BLaER1 treated with 17β-estradiol and CSF1 and Interleukin-3, amounts not matched to agents 10 nM and 100 nM (cell line): ENCODE data around the gene ZDHHC11.
"Not testable (repeated sequence)": the region's sequence is repeated elsewhere in the genome, so short reads cannot be mapped to it uniquely, and the experiment has no call there.

Experiments
- H3K27ac ChIP-seq, 11 experiments: shearing (Covaris generic); formaldehyde crosslinking; 2 replicates each; pipeline ENCODE4 v1.8.1; 2022
- H3K27me3 ChIP-seq, 11 experiments: shearing (Covaris generic); formaldehyde crosslinking; 2 replicates each; pipeline ENCODE4 v1.8.1; 2022
- H3K36me3 ChIP-seq, 11 experiments: shearing (Covaris generic); formaldehyde crosslinking; 2 replicates each; pipeline ENCODE4 v1.8.1; 2022
- H3K4me1 ChIP-seq, 10 experiments: shearing (Covaris generic); formaldehyde crosslinking; 2 replicates each; pipeline ENCODE4 v1.8.1; 2022
- H3K4me2 ChIP-seq, 11 experiments: shearing (Covaris generic); formaldehyde crosslinking; 2 replicates each; pipeline ENCODE4 v1.8.1; 2022
- H3K4me3 ChIP-seq, 10 experiments: shearing (Covaris generic); formaldehyde crosslinking; 2 replicates each; pipeline ENCODE4 v1.8.1; 2022
- H3K9ac ChIP-seq, 11 experiments: shearing (Covaris generic); formaldehyde crosslinking; 2 replicates each; pipeline ENCODE4 v1.8.1; 2022
- H3K9me3 ChIP-seq, 11 experiments: shearing (Covaris generic); formaldehyde crosslinking; replicated peaks in 1 of 11; 2 replicates each; pipeline ENCODE4 v1.8.1; 2022
- H4K20me1 ChIP-seq, 11 experiments: shearing (Covaris generic); formaldehyde crosslinking; 2 replicates each; pipeline ENCODE4 v1.8.1; 2022

ZDHHC11 gene

DNA sequence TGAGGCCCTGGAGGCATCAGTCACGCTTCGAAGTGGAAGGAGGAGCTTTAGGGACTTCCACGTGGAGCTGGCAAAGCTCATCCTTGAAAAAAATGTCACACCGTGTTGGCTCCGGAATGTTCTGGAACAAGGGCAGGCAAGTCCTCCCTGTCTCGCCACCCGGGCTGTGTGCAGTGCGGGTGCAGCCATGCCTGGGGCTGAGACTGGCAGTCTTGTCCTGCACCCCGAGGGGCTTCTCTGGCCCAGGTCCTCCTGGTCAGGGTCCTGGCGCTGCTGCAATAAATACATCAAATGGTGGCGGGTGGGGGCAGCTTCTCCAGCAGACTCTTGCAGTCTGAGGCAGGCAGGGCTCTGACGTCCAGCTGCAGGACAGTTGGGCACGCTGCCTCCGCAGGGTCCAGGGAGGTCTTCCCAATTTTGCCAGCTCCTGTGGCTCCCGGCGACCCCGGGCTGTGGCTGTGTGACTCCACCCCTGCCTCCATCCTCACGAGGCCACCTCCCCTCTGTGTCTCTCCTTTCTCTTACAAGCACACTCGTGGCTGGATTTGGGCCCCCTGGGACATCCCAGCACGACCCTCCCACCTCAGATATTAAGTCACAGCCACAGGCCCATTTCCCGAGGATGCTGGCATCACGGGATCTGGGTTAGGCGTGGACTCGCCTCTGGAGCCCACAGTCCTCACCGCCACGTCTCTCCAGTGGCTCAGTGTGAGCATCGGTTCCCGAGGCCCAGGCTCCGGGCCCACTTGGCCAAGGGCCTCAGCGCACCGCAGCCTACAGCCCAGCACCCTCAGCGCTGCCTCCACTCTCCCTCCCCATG, 8.2 kb downstream of the ZDHHC11 start:
- H3K9ac ChIP-seq, H3K36me3 ChIP-seq, H3K27me3 ChIP-seq, H3K27ac ChIP-seq, H3K9me3 ChIP-seq, H3K4me3 ChIP-seq, H4K20me1 ChIP-seq: not testable (repeated sequence)
- Histone ChIP-seq H3K4me2 (peak overlapping the region in 1 of 11 experiments; percentile 25; a peak in 1 of 22 replicates), H3K4me1 (peaks cover 5 to 30% (median 21%) of the 10 kb centered on the region in 10 experiments; a peak in 19 of 20 replicates)

DNA sequence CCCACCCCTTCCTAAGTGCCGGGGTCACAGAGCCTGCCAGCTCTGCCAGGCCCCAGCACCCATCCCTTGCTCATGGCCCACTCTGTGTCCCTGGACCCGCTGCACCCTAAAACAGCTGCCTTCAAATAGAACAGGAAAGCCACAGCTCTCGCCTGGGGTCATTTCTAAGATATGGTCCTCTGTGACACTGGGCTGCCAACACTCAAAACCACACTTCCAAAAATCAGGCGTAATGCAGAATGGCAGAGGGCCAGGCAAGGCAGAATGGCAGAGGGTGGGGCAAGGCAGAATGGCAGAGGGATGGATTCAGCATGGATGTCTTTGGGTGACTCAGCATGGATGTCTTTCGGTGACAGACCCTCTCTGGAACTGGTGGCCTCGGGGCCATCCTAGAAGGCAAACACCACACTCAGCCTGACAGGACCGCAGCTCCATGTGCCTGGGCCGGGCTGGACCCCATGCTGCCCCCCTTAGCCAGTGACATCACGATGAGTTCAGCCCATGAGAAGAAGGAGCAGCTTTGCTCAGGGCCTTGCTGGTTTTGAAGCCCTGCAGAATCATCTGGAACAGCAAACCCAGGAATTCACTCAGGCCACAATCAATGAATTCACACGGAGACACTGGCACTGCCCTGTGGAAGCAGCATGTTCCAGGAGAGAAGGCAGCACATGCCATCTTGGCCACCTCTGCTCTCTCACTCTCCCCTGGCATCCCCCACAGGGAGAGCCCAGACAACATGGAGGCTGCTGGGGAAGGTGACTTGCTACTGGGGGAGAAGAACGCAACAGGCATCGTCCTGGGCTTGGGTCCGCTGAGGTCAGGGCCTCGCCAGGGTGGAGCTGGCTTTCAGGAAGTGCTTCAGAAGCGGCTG, 9.0 kb downstream of the ZDHHC11 start:
- Histone ChIP-seq H3K9ac (peak overlapping the region in 1 of 11 experiments; percentile 53; a peak in 1 of 22 replicates), H3K4me1 (peaks cover 5 to 38% (median 29%) of the 10 kb centered on the region in 10 experiments; a peak in 19 of 20 replicates), H3K4me2 (peak overlapping the region in 6 of 11 experiments; percentile 4 to 29 (median 18); a peak in 10 of 22 replicates)
- H3K36me3 ChIP-seq, H3K4me3 ChIP-seq, H3K27ac ChIP-seq, H3K27me3 ChIP-seq, H4K20me1 ChIP-seq, H3K9me3 ChIP-seq: not testable (repeated sequence)

DNA sequence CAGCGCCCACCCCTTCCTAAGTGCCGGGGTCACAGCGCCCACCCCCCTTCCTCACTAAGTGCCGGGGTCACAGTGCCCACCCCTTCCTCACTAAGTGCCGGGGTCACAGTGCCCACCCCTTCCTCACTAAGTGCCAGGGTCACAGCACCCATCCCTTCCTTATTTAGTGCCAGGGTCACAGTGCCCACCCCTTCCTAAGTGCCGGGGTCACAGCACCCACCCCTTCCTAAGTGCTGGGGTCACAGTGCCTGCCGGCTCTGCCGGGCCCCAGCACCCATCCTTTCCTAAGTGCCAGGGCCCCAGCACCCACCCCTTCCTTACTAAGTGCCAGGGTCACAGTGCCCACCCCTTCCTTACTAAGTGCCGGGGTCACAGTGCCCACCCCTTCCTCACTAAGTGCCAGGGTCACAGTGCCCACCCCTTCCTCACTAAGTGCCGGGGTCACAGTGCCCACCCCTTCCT, 9.8 kb downstream of the ZDHHC11 start:
- not testable (repeated sequence) for H3K4me3 ChIP-seq, H3K27me3 ChIP-seq, H3K36me3 ChIP-seq, H3K9ac ChIP-seq, H3K27ac ChIP-seq, H4K20me1 ChIP-seq, H3K9me3 ChIP-seq
- Histone ChIP-seq H3K4me1 (peaks cover 5 to 46% (median 34%) of the 10 kb centered on the region in 10 experiments; a peak in 19 of 20 replicates), H3K4me2 (0 out of 22 replicates have a peak overlapping the region, but pooled peaks of 2 of the 11 experiments have one; percentile 17 to 29)

DNA sequence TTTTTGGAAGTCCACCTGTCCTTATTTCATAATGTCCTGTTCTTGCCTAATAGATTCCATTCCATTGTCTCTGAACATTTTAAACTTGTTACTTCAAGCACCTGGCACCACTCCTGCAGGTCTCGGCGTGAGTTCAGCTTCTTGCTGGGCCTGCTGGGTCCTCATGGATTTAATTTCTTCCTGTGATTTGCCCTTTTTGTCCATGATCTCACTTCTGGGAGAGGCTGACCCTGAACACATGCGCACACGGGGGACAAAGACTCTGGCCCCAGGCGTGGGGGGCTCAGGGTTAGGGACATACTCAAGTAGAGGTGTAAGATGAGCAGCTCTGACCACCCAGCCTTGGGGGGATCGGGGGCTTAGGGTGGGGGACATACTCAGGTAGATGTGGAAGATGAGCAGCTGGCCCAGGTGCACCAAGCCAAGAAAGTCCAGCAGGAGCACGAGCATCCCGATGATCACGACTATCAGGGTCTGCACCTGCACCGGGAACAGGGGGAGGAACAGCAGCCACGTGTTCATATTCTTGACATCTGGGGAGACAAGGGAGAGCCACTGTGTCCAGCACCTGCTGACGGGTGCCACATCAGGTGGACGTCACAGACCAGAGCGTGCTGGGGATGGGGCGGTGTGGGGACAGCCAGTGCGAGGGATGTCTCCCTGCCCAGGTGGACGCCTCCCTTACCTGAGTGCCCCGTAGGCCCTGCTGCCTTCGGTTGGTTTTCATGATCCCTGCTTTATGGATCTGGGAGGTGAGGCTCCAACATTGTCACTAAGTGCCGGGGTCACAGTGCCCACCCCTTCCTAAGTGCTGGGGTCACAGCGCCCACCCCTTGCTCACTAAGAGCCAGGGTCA, 10.4 kb downstream of the ZDHHC11 start:
- not testable (repeated sequence) for H3K36me3 ChIP-seq, H3K27me3 ChIP-seq, H3K4me2 ChIP-seq, H3K9ac ChIP-seq, H3K9me3 ChIP-seq, H4K20me1 ChIP-seq, H3K4me3 ChIP-seq, H3K27ac ChIP-seq
- H3K4me1 ChIP-seq: peaks cover 5 to 48% (median 34%) of the 10 kb centered on the region in 10 experiments; a peak in 19 of 20 replicates

DNA sequence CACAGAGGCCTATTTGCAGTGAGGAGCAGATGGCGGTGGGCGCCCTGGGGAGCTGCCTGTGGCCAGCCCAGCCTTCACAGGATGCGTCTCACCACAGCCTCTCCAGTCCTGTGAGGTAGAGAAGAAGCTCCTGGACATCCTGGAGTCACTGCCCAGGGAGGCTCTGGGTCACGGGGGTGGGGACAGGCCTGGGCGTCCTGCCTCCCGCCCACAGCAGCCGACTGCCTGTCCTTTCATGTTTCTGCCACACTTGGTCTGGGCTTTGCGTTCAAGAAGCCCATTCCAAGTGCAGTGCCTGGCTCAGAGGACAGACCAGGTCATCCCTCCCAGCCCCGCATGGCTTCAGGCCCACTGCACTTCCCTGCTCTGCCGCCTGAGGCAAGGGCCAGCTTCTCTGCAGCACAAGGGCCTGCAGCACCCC, 12.3 kb downstream of the ZDHHC11 start:
- not testable (repeated sequence) for H3K9me3 ChIP-seq, H3K36me3 ChIP-seq, H3K4me3 ChIP-seq, H3K27me3 ChIP-seq, H4K20me1 ChIP-seq
- peak overlapping the region; percentile 28 to 89 (median 72); a peak in 21 of 22 replicates for H3K4me2 ChIP-seq
- peak overlapping the region in 6 of 11 experiments; percentile 2 to 37 (median 10); a peak in 4 of 22 replicates for H3K9ac ChIP-seq
- H3K4me1 ChIP-seq: peaks cover 5 to 56% (median 35%) of the 10 kb centered on the region in 10 experiments; a peak in 19 of 20 replicates
- H3K27ac ChIP-seq: peak overlapping the region in 1 of 11 experiments; percentile 16; a peak in 1 of 22 replicates

DNA sequence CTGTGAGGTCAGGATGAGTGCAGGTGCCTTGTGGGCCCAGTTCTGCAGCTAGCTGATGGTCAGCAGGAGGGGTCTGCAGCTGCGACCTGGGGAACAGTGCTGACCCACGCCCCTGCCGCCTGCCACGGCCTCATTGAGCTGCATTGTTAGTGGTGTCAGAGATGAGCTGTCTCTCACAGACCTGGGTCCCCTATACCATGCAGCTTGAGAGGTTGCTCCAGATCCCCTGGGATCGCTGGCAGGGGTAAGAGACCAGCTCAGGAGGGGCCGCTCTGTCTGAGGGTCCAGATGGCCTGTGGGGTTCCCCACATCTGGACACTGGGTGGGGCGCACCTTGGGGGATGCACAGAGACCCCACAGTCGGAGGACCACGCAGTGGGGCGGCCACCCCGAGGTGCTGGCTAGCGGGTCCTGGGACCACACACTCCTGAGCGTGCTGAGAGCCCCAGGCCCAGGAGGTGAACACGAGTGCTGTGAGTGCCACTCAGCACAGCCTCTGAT, 13.1 kb downstream of the ZDHHC11 start:
- Histone ChIP-seq H3K27ac (peak overlapping the region in 1 of 11 experiments; percentile 6; a peak in 1 of 22 replicates), H3K4me3 (0 out of 20 replicates have a peak overlapping the region, but pooled peaks of 1 of the 10 experiments have one; percentile 6), H3K4me1 (peaks cover 5 to 55% (median 34%) of the 10 kb centered on the region in 10 experiments; a peak in 19 of 20 replicates), H3K4me2 (peak overlapping the region; percentile 0 to 89 (median 72); a peak in 19 of 22 replicates), H3K9ac (peak overlapping the region in 3 of 11 experiments; percentile 18 to 32 (median 31); a peak in 3 of 22 replicates)
- not testable (repeated sequence) for H3K9me3 ChIP-seq, H3K36me3 ChIP-seq, H3K27me3 ChIP-seq, H4K20me1 ChIP-seq

DNA sequence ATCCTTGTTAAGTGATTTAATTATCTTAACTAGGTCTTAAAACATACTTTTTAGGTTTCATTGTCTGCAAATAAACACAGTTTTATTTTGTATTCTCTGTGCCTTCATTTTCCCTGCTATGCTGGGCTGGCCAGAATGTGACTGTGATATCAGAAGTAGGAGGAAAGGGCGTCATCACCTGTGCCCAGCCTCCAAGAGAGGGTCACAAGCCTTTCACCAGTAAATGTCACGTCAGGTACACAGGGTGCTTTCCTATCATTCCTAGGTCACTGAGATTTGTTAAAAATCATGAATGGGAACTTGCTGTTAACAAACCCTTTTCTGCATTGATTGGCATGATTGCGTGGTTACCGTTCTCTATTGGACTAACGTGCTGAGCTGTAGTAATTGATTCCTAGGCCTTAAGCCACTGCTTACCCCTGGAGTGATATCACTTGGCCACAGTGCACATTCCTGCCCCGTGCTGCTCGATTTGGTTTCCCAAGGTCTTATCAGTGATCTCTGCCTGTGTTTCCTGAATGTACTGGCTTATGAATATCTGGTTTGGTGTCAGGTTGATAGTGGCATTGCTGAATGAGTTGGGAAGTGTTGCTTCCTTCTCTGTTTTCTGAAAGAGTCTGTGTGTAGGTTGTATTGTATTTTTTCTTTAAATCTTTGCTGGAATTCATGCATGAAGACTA, 14.7 kb downstream of the ZDHHC11 start:
- H4K20me1 ChIP-seq, H3K36me3 ChIP-seq, H3K9ac ChIP-seq, H3K9me3 ChIP-seq, H3K27ac ChIP-seq, H3K4me3 ChIP-seq, H3K27me3 ChIP-seq: not testable (repeated sequence)
- H3K4me1 ChIP-seq: peaks cover 5 to 42% (median 26%) of the 10 kb centered on the region in 10 experiments; a peak in 19 of 20 replicates
- peak overlapping the region in 4 of 11 experiments; percentile 32 to 89 (median 75); a peak in 7 of 22 replicates for H3K4me2 ChIP-seq

DNA sequence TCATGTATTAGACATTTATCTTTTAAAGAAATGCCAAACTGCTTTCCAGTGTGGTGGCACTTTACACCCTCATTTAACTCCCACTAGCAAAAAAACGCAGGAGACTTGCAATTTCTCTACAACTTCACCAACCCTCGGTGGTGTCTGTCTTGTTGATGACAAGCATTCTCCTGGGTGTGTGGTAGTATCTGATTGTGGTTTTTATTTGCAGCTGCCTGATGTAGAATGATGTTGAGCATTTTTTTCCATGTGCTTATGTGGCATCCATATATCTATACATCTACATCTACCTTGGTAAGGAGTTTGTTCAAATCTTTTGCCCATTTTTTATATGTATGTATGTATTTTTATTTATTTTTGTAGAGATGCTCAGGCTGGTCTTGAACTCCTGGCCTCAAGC, 16.8 kb downstream of the ZDHHC11 start:
- H3K4me3 ChIP-seq, H3K27me3 ChIP-seq, H3K27ac ChIP-seq, H3K9me3 ChIP-seq, H4K20me1 ChIP-seq, H3K9ac ChIP-seq, H3K36me3 ChIP-seq: not testable (repeated sequence)
- Histone ChIP-seq H3K4me1 (peaks cover 5 to 42% (median 26%) of the 10 kb centered on the region in 10 experiments; a peak in 19 of 20 replicates), H3K4me2 (peak overlapping the region in 3 of 11 experiments; percentile 4 to 20 (median 8); a peak in 2 of 22 replicates)

DNA sequence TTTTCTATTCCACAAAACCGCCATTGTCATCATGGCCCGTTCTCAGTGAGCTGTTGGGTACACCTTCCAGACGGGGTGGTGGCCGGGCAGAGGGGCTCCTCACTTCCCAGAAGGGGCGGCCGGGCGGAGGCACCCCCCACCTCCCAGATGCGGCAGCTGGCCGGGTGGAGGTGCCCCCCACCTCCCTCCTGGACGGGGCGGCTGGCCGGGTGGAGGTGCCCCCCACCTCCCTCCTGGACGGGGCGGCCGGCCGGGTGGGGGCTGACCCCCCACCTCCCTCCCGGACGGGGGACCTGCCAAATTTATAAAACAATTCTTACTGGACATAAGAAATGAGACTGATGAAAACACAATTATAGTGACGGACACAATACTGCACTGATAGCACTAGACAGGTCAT, 22.6 kb downstream of the ZDHHC11 start:
- not testable (repeated sequence) for H3K4me1 ChIP-seq, H4K20me1 ChIP-seq, H3K27me3 ChIP-seq, H3K27ac ChIP-seq, H3K9me3 ChIP-seq, H3K4me3 ChIP-seq, H3K4me2 ChIP-seq, H3K9ac ChIP-seq
- peaks cover 0 to 12% (median 8%) of the 10 kb centered on the region in 11 experiments; a peak in 9 of 22 replicates for H3K36me3 ChIP-seq

DNA sequence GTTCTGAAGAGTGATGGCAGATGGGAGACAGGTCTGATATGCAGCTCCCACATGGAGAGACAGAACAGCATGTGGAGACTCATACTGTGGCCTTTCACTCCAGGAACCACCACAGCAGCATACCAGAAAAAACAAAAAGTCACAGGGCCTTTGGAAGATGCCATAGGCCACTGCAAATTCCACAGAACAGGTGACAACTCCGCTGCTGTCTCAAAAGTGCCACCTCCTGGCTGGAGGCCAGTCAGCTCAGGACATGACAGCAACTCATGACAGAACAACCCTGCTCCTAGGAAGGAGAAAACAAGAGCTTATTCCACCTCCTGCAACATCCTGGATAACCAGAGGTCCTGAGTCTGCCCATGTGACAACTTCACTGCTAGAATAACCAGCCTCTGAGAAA, 25.2 kb downstream of the ZDHHC11 start:
- not testable (repeated sequence) for H3K4me1 ChIP-seq, H3K9me3 ChIP-seq, H3K27ac ChIP-seq, H3K4me3 ChIP-seq, H3K4me2 ChIP-seq, H3K9ac ChIP-seq, H3K27me3 ChIP-seq, H4K20me1 ChIP-seq
- peaks cover 0 to 16% (median 9%) of the 10 kb centered on the region in 11 experiments; a peak in 9 of 22 replicates for H3K36me3 ChIP-seq
